ENCODE measurements around the gene IGSF8.

Gene IGSF8

DNA sequence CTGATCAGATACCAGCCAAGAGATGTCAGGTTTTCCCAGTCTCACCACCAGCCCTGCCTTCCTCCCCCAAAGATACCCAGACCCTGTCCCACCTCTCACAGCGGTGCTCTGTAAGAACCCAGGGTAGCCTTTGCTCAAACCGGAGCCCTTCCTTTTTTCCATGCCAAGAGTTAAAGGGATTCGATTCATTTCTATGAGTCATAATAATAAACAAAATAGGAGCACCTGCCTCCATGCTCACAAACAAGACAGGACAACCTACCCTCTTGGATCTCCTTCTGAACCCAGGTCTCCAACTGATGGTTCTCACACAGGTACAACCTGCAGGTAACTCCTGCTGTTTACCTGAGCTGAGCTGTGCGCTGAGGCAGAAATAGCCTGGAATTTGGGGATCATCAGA is 11.3 kb upstream of the IGSF8 start:
- H3K27ac ChIP-seq (ENCODE audit: low read length), result no peak overlapping the region
- no peak overlapping the region for H3K4me3 ChIP-seq (ENCODE audit: low read length)

DNA sequence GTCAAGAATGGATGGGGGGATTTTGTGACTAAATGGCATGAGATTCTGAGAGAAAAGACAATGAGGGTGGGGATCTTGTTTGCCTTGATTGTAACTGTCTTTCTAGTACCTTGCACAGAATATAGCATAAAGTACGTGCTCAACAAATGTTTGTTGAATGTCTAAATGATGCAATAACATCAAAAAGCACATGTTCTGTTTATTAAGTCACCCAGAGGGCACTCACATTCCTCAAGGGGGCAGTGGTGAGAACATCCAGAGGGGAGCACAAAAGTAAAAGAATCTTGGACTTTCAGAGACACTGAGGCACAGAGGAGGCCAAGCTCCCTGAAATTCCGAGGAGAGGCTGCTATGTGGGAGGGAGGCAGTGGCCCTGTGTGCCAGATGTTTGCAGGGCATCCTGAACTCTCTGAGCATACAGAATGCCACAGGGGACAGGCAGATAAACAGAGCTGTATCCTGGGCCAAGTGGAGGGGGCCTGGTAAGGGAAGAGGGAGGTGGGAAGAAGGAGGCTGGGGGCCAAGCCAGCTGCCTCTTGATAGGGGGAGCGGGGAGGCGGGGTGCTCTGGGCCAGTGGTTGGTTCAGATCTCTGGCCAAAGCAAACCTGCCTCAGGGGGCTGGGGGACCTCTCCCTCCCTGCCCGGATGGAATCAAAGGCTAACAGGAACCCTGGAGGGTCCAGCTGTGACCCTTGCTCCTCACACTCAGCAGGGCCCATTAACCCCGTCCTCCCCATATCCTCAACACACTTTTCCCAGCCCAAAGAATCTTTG is 10.7 kb upstream of the IGSF8 start:
- no peaks in the 10 kb centered on the region for H4K20me1 ChIP-seq (ENCODE audit: insufficient read depth, low read length)
- H3K9me3 ChIP-seq (ENCODE audit: insufficient read depth, low read length), result no peaks in the 10 kb centered on the region
- no peaks in the 10 kb centered on the region for H3K36me3 ChIP-seq (replicated peaks; ENCODE audit: low read depth, low read length)
- no peak for TF ChIP-seq EZH2phosphoT487 (IDR thresholded peaks at IDR 0.05; ENCODE audit: low read depth)
- TF ChIP-seq, protein P1, sequence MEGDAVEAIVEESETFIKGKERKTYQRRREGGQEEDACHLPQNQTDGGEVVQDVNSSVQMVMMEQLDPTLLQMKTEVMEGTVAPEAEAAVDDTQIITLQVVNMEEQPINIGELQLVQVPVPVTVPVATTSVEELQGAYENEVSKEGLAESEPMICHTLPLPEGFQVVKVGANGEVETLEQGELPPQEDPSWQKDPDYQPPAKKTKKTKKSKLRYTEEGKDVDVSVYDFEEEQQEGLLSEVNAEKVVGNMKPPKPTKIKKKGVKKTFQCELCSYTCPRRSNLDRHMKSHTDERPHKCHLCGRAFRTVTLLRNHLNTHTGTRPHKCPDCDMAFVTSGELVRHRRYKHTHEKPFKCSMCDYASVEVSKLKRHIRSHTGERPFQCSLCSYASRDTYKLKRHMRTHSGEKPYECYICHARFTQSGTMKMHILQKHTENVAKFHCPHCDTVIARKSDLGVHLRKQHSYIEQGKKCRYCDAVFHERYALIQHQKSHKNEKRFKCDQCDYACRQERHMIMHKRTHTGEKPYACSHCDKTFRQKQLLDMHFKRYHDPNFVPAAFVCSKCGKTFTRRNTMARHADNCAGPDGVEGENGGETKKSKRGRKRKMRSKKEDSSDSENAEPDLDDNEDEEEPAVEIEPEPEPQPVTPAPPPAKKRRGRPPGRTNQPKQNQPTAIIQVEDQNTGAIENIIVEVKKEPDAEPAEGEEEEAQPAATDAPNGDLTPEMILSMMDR (IDR thresholded peaks at IDR 0.05; ENCODE audit: low read depth, low read length), result peak; percentile 72
- H3K79me2 ChIP-seq (ENCODE audit: low read length), result no peaks in the 10 kb centered on the region
- peak overlapping the region; percentile 81 for H2AFZ ChIP-seq (ENCODE audit: low read depth, low read length)
- no peak overlapping the region for H3K4me2 ChIP-seq (ENCODE audit: low read length)
- H3K4me1 ChIP-seq (ENCODE audit: low read length), result peaks cover 7% of the 10 kb centered on the region; the same call in 1 of the 2 replicates
- H3K27me3 ChIP-seq (ENCODE audit: low read depth, low read length), result peaks cover 5% of the 10 kb centered on the region; the same call in 1 of the 2 replicates
- H3K9ac ChIP-seq (ENCODE audit: low read length), result no peak overlapping the region
- H3K4me3 ChIP-seq (ENCODE audit: low read length), result no peak overlapping the region
- no peak overlapping the region for H3K27ac ChIP-seq (ENCODE audit: low read length)

More for the DNA sequence above, 11.3 kb upstream of the IGSF8 start:
- H3K4me1 ChIP-seq (ENCODE audit: low read length), result peaks cover 7% of the 10 kb centered on the region; the same call in 1 of the 2 replicates
- no peaks in the 10 kb centered on the region for H3K36me3 ChIP-seq (replicated peaks; ENCODE audit: low read depth, low read length)
- TF ChIP-seq EZH2phosphoT487 (IDR thresholded peaks at IDR 0.05; ENCODE audit: low read depth), result no peak
- TF ChIP-seq, protein P1 (IDR thresholded peaks at IDR 0.05; ENCODE audit: low read depth, low read length), result no peak
- H3K4me2 ChIP-seq (ENCODE audit: low read length), result no peak overlapping the region
- H3K9ac ChIP-seq (ENCODE audit: low read length), result no peak overlapping the region
- peaks cover 11% of the 10 kb centered on the region for H3K27me3 ChIP-seq (ENCODE audit: low read depth, low read length)
- H3K9me3 ChIP-seq (ENCODE audit: insufficient read depth, low read length), result no peaks in the 10 kb centered on the region
- H2AFZ ChIP-seq (ENCODE audit: low read depth, low read length), result no peak overlapping the region; the same call in 1 of the 2 replicates
- no peaks in the 10 kb centered on the region for H3K79me2 ChIP-seq (ENCODE audit: low read length)
- H4K20me1 ChIP-seq (ENCODE audit: insufficient read depth, low read length), result no peaks in the 10 kb centered on the region

DNA sequence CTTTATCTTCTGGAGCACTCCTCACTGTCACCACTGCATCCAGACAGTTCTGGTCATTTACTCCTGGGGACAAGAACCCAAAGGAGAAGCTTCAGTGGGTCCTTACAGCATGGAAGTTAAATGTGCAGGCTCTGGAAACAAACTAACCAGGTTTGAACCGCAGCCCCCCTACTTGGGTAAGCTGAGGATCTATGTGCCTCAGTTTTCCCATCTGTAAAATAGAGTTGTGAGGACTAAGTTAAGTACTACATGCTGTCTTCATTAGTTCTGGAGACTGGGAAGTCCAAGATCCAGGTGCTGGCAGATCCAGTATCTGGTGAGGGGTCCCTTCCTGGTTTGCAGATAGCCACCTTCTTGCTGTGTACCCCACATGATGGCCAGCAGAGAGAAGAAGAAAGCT is 9.1 kb upstream of the IGSF8 start:
- Histone ChIP-seq H3K36me3 (replicated peaks; ENCODE audit: low read depth, low read length) (no peaks in the 10 kb centered on the region), H3K4me3 (ENCODE audit: low read length) (no peak overlapping the region), H3K27me3 (ENCODE audit: low read depth, low read length) (peaks cover 2% of the 10 kb centered on the region; the same call in 1 of the 2 replicates), H3K9me3 (ENCODE audit: insufficient read depth, low read length) (no peaks in the 10 kb centered on the region), H3K4me2 (ENCODE audit: low read length) (no peak overlapping the region), H3K4me1 (ENCODE audit: low read length) (peaks cover 13% of the 10 kb centered on the region), H2AFZ (ENCODE audit: low read depth, low read length) (no peak overlapping the region), H4K20me1 (ENCODE audit: insufficient read depth, low read length) (no peaks in the 10 kb centered on the region), H3K9ac (ENCODE audit: low read length) (no peak overlapping the region), H3K79me2 (ENCODE audit: low read length) (no peaks in the 10 kb centered on the region), H3K27ac (ENCODE audit: low read length) (no peak overlapping the region)
- TF ChIP-seq EZH2phosphoT487 (IDR thresholded peaks at IDR 0.05; ENCODE audit: low read depth), result no peak
- TF ChIP-seq, protein P1 (IDR thresholded peaks at IDR 0.05; ENCODE audit: low read depth, low read length), result no peak

DNA sequence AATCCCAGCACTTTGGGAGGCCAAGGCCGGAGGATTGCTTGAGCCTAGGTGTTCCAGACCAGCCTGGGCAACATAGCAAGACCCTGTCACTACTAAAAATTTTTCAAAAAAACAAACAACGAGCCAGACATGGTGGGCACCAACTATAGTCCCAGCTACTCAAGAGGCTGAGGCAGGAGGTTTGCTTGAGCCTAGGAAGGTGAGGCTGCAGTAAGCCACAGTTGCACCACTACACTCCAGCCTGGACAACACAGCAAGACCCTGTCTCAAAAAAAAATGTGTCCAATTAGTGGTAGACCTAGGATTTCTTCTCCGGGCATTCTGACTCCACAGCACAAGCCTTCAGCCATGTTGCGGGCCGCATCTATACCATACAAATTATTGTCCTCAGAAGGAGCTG is 6.7 kb upstream of the IGSF8 start:
- no peak overlapping the region for H3K4me2 ChIP-seq (ENCODE audit: low read length)
- H3K4me1 ChIP-seq (ENCODE audit: low read length), result peaks cover 30% of the 10 kb centered on the region
- H3K36me3 ChIP-seq (replicated peaks; ENCODE audit: low read depth, low read length), result no peaks in the 10 kb centered on the region
- H3K9ac ChIP-seq (ENCODE audit: low read length), result no peak overlapping the region
- no peak overlapping the region for H3K4me3 ChIP-seq (ENCODE audit: low read length)
- no peaks in the 10 kb centered on the region for H3K9me3 ChIP-seq (ENCODE audit: insufficient read depth, low read length)
- no peak overlapping the region for H2AFZ ChIP-seq (ENCODE audit: low read depth, low read length)
- no peaks in the 10 kb centered on the region for H3K79me2 ChIP-seq (ENCODE audit: low read length)
- no peak for TF ChIP-seq EZH2phosphoT487 (IDR thresholded peaks at IDR 0.05; ENCODE audit: low read depth)
- TF ChIP-seq, protein P1 (IDR thresholded peaks at IDR 0.05; ENCODE audit: low read depth, low read length), result no peak
- peaks cover 2% of the 10 kb centered on the region; the same call in 1 of the 2 replicates for H3K27me3 ChIP-seq (ENCODE audit: low read depth, low read length)
- H3K27ac ChIP-seq (ENCODE audit: low read length), result no peak overlapping the region
- no peaks in the 10 kb centered on the region for H4K20me1 ChIP-seq (ENCODE audit: insufficient read depth, low read length)
